GM12878 (cell line): ENCODE results near the gene PPP1R11. TPM values are rescaled to one million over a fixed set of nuclear protein-coding genes. Genes with fewer than 3 reads are reported as not detected.

Experiments used
- BACH1 ChIP-seq: fragments of 450-650 bp; IDR thresholded peaks from 2 replicates; pipeline ENCODE4 v1.6.1; 2017; ENCODE audit warnings: mild to moderate bottlenecking, borderline replicate concordance
- BHLHE40 ChIP-seq, 2 experiments: fragments of 450-650 bp in 1 of 2; IDR thresholded peaks; 2 replicates each; pipeline ENCODE4 v1.6.1; 2011 to 2017; ENCODE audit warnings: low read depth in 2 of 2, borderline replicate concordance in 1 of 2, improper control_type of control experiment in 1 of 2, low read length in 1 of 2, mild to moderate bottlenecking in 1 of 2
- EP300 ChIP-seq, 2 experiments: fragments of 150-350 bp in 1 of 2; IDR thresholded peaks; 2 replicates each; pipeline ENCODE4 v1.6.1; 2011 to 2012; ENCODE audit warnings: low read depth in 2 of 2, low read length in 2 of 2, borderline replicate concordance in 1 of 2, improper control_type of control experiment in 1 of 2, inconsistent platforms in 1 of 2; ENCODE audit not compliant: control insufficient read depth in 1 of 2
- ESRRA ChIP-seq: IDR thresholded peaks from 2 replicates; pipeline ENCODE4 v1.6.1; 2012; ENCODE audit warnings: mild to moderate bottlenecking, low read length, improper control_type of control experiment
- ETV6 ChIP-seq, 2 experiments: fragments of 450-650 bp in 1 of 2; IDR thresholded peaks in 1 of 2; conservative IDR thresholded peaks in 1 of 2; 2 replicates each; pipeline ENCODE4 v1.6.1; 2014; ENCODE audit warnings: antibody characterized with exemption in 1 of 2, borderline replicate concordance in 1 of 2, low read depth in 1 of 2, mild to moderate bottlenecking in 1 of 2, moderate library complexity in 1 of 2
- HDGF ChIP-seq: fragments of 450-650 bp; IDR thresholded peaks from 2 replicates; pipeline ENCODE4 v1.6.1; 2016; ENCODE audit warnings: antibody characterized with exemption
- MAX ChIP-seq: IDR thresholded peaks from 2 replicates; pipeline ENCODE4 v1.6.1; 2012; ENCODE audit warnings: low read depth, low read length, improper control_type of control experiment
- MEF2B ChIP-seq: fragments of 450-650 bp; IDR thresholded peaks from 2 replicates; pipeline ENCODE4 v1.6.1; 2018; ENCODE audit warnings: mild to moderate bottlenecking, moderate library complexity; ENCODE audit not compliant: partially characterized antibody, poor library complexity, severe bottlenecking
- MTA2 ChIP-seq: fragments of 450-650 bp; IDR thresholded peaks from 2 replicates; pipeline ENCODE4 v1.6.1; 2016; ENCODE audit warnings: low read depth, mild to moderate bottlenecking, moderate library complexity
- MXI1 ChIP-seq: fragments of 150-350 bp; IDR thresholded peaks from 2 replicates; pipeline ENCODE4 v1.6.1; 2011; ENCODE audit warnings: low read depth, mild to moderate bottlenecking, inconsistent platforms, low read length, improper control_type of control experiment
- NFIC ChIP-seq: IDR thresholded peaks from 2 replicates; pipeline ENCODE4 v1.6.1; 2012; ENCODE audit warnings: low read depth, mild to moderate bottlenecking, inconsistent platforms, low read length, moderate library complexity
- POLR2A ChIP-seq: IDR thresholded peaks from 2 replicates; pipeline ENCODE4 v1.6.1; 2011; ENCODE audit warnings: low read depth, mild to moderate bottlenecking, low read length
- RELA ChIP-seq: fragments of 450-650 bp; IDR thresholded peaks from 2 replicates; pipeline ENCODE4 v1.8.0; 2014; ENCODE audit warnings: borderline replicate concordance; ENCODE audit not compliant: partially characterized antibody
- SREBF2 ChIP-seq: IDR thresholded peaks from 2 replicates; pipeline ENCODE4 v1.6.1; 2012; ENCODE audit warnings: mild to moderate bottlenecking, low read length
- STAT1 ChIP-seq: fragments of 450-650 bp; conservative IDR thresholded peaks from 2 replicates; pipeline ENCODE4 v1.6.1; 2014; ENCODE audit warnings: antibody characterized with exemption, mild to moderate bottlenecking
- polyA plus RNA-seq, 11 experiments: library from polyadenylated mRNA; depleted of rRNA in 4 of 11; unstranded in 6 of 11; stranded (reverse) in 5 of 11; fragments of >200 nt; fragmentation: Nextera tagmentation in 4 of 11; fragmentation: Illumina TruSeq in 1 of 11; extraction: Ambion mirVana in 4 of 11; extraction: Trizol in 1 of 11; gene quantifications; 1 replicate in 1 of 11; 2 replicates in 10 of 11; pipeline versions ENCODE4 v1.2.1 to v1.2.3, GENCODE V29; 2011 to 2016; ENCODE audit warnings: inconsistent platforms in 2 of 11, missing spikeins in 2 of 11, low read depth in 1 of 11
- total RNA-seq, 4 experiments: library from RNA; depleted of rRNA in 3 of 4; stranded (reverse); fragments of >200 nt in 3 of 4; fragmentation: Illumina TruSeq in 1 of 4; extraction: Trizol in 1 of 4; gene quantifications; 2 replicates each; pipeline versions ENCODE4 v1.2.1 to v1.2.3, GENCODE V29; 2013 to 2021
- TF ChIP-seq, protein P1 (sequence below): IDR thresholded peaks from 2 replicates; pipeline ENCODE4 v1.6.1; 2012; ENCODE audit warnings: low read depth, low read length, improper control_type of control experiment
- TF ChIP-seq, protein P2 (sequence below): fragments of 450-650 bp; IDR thresholded peaks from 2 replicates; pipeline ENCODE4 v1.6.1; 2018; ENCODE audit warnings: borderline replicate concordance, mild to moderate bottlenecking; ENCODE audit not compliant: partially characterized antibody
- TF ChIP-seq, protein P3 (sequence below): fragments of 450-650 bp; IDR thresholded peaks from 2 replicates; pipeline ENCODE4 v1.6.1; 2017; ENCODE audit warnings: mild to moderate bottlenecking
- TF ChIP-seq, protein P4 (sequence below): fragments of 450-650 bp; IDR thresholded peaks from 2 replicates; pipeline ENCODE4 v1.6.1; 2017; ENCODE audit warnings: low read depth, mild to moderate bottlenecking, moderate library complexity

PPP1R11 gene
- total and polyA plus RNA-seq, 10 of the 15 experiments (the other 5 are each of a cell fraction or from before 2014, with no cell fraction given): 12.6 to 56.1 (median 33.5) TPM

GRCh38 chr6:30061092-30061857 is 5.7 kb upstream of the PPP1R11 start, which contains the start of gene POLR1H (continued):
- TF ChIP-seq, protein P1, sequence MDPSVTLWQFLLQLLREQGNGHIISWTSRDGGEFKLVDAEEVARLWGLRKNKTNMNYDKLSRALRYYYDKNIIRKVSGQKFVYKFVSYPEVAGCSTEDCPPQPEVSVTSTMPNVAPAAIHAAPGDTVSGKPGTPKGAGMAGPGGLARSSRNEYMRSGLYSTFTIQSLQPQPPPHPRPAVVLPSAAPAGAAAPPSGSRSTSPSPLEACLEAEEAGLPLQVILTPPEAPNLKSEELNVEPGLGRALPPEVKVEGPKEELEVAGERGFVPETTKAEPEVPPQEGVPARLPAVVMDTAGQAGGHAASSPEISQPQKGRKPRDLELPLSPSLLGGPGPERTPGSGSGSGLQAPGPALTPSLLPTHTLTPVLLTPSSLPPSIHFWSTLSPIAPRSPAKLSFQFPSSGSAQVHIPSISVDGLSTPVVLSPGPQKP: no peak
- TF ChIP-seq MXI1 (peak; percentile 78; the same call in 1 of the 2 replicates), ETV6 (conservative IDR thresholded peaks at IDR 0.05 in 1 of 2, IDR thresholded peaks at IDR 0.05 in 1 of 2; ENCODE audit: borderline replicate concordance in 1 of 2, low read depth in 1 of 2) (peak in 1 of 2 experiments; percentile 46; a peak in 1 of 4 replicates), NFIC (peak; percentile 56; the same call in 1 of the 2 replicates), BHLHE40 (IDR thresholded peaks at IDR 0.05; ENCODE audit: borderline replicate concordance in 1 of 2, low read depth in 2 of 2, low read length in 1 of 2) (peak; percentile 38 to 62; a peak in 1 of 4 replicates), RELA (no peak), SREBF2 (no peak), ESRRA (no peak), MEF2B (no peak), STAT1 (no peak), POLR2A (no peak; the same call in none of the 2 replicates), BACH1 (no peak), EP300 (IDR thresholded peaks at IDR 0.05; ENCODE audit: borderline replicate concordance in 1 of 2, control insufficient read depth in 1 of 2, low read depth in 2 of 2, low read length in 2 of 2) (0 out of 4 replicates have a peak, but pooled peaks of 1 of the 2 experiments have one; percentile 44), HDGF (peak; percentile 55; the same call in 1 of the 2 replicates), MTA2 (peak; percentile 50), MAX (no peak)
- TF ChIP-seq, protein P2, sequence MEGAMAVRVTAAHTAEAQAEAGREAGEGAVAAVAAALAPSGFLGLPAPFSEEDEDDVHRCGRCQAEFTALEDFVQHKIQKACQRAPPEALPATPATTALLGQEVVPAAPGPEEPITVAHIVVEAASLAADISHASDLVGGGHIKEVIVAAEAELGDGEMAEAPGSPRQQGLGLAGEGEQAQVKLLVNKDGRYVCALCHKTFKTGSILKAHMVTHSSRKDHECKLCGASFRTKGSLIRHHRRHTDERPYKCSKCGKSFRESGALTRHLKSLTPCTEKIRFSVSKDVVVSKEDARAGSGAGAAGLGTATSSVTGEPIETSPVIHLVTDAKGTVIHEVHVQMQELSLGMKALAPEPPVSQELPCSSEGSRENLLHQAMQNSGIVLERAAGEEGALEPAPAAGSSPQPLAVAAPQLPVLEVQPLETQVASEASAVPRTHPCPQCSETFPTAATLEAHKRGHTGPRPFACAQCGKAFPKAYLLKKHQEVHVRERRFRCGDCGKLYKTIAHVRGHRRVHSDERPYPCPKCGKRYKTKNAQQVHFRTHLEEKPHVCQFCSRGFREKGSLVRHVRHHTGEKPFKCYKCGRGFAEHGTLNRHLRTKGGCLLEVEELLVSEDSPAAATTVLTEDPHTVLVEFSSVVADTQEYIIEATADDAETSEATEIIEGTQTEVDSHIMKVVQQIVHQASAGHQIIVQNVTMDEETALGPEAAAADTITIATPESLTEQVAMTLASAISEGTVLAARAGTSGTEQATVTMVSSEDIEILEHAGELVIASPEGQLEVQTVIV: no peak
- TF ChIP-seq, protein P3, sequence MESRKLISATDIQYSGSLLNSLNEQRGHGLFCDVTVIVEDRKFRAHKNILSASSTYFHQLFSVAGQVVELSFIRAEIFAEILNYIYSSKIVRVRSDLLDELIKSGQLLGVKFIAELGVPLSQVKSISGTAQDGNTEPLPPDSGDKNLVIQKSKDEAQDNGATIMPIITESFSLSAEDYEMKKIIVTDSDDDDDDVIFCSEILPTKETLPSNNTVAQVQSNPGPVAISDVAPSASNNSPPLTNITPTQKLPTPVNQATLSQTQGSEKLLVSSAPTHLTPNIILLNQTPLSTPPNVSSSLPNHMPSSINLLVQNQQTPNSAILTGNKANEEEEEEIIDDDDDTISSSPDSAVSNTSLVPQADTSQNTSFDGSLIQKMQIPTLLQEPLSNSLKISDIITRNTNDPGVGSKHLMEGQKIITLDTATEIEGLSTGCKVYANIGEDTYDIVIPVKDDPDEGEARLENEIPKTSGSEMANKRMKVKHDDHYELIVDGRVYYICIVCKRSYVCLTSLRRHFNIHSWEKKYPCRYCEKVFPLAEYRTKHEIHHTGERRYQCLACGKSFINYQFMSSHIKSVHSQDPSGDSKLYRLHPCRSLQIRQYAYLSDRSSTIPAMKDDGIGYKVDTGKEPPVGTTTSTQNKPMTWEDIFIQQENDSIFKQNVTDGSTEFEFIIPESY: no peak
- TF ChIP-seq, protein P4, sequence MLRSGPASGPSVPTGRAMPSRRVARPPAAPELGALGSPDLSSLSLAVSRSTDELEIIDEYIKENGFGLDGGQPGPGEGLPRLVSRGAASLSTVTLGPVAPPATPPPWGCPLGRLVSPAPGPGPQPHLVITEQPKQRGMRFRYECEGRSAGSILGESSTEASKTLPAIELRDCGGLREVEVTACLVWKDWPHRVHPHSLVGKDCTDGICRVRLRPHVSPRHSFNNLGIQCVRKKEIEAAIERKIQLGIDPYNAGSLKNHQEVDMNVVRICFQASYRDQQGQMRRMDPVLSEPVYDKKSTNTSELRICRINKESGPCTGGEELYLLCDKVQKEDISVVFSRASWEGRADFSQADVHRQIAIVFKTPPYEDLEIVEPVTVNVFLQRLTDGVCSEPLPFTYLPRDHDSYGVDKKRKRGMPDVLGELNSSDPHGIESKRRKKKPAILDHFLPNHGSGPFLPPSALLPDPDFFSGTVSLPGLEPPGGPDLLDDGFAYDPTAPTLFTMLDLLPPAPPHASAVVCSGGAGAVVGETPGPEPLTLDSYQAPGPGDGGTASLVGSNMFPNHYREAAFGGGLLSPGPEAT: peak; percentile 99
